IMR-90 (cell line): ENCODE results near the gene SYT2.

Experiments
- BHLHE40 ChIP-seq: fragments of 150-350 bp; IDR thresholded peaks from 2 replicates; pipeline ENCODE4 v1.6.1; 2016; ENCODE audit warnings: mild to moderate bottlenecking, low read depth, low read length
- CEBPB ChIP-seq: IDR thresholded peaks from 2 replicates; pipeline ENCODE4 v1.6.1; 2012; ENCODE audit warnings: low read depth, low read length, improper control_type of control experiment
- CHD1 ChIP-seq: IDR thresholded peaks from 2 replicates; pipeline ENCODE4 v1.6.1; 2012; ENCODE audit warnings: low read depth, low read length, improper control_type of control experiment
- ELK1 ChIP-seq: fragments of 150-350 bp; IDR thresholded peaks from 2 replicates; pipeline ENCODE4 v1.6.1; 2016; ENCODE audit warnings: low read depth, mild to moderate bottlenecking, low read length, moderate library complexity, borderline replicate concordance
- POLR2A ChIP-seq: IDR thresholded peaks from 2 replicates; pipeline ENCODE4 v1.6.1; 2012; ENCODE audit warnings: mild to moderate bottlenecking, low read depth, low read length
- RAD21 ChIP-seq: IDR thresholded peaks from 2 replicates; pipeline ENCODE4 v1.6.1; 2012; ENCODE audit warnings: low read length, improper control_type of control experiment
- SMC3 ChIP-seq: fragments of 150-350 bp; IDR thresholded peaks from 2 replicates; pipeline ENCODE4 v1.6.1; 2016; ENCODE audit warnings: low read depth, mild to moderate bottlenecking, antibody characterized with exemption, low read length, moderate library complexity
- USF2 ChIP-seq: fragments of 150-350 bp; IDR thresholded peaks from 2 replicates; pipeline ENCODE4 v1.6.1; 2017; ENCODE audit warnings: mild to moderate bottlenecking, antibody characterized with exemption, low read length, low read depth
- TF ChIP-seq, protein P1 (sequence below): conservative IDR thresholded peaks from 2 replicates; pipeline ENCODE4 v1.5.1; 2012; ENCODE audit warnings: mild to moderate bottlenecking, low read depth, low read length, improper control_type of control experiment

GRCh38 chr1:202654079-202654478 is 56.2 kb downstream of the SYT2 start:
- TF ChIP-seq CHD1 (no peak), CEBPB (no peak), POLR2A (no peak), ELK1 (no peak), SMC3 (no peak), USF2 (no peak), BHLHE40 (no peak), RAD21 (no peak)
- TF ChIP-seq, protein P1, sequence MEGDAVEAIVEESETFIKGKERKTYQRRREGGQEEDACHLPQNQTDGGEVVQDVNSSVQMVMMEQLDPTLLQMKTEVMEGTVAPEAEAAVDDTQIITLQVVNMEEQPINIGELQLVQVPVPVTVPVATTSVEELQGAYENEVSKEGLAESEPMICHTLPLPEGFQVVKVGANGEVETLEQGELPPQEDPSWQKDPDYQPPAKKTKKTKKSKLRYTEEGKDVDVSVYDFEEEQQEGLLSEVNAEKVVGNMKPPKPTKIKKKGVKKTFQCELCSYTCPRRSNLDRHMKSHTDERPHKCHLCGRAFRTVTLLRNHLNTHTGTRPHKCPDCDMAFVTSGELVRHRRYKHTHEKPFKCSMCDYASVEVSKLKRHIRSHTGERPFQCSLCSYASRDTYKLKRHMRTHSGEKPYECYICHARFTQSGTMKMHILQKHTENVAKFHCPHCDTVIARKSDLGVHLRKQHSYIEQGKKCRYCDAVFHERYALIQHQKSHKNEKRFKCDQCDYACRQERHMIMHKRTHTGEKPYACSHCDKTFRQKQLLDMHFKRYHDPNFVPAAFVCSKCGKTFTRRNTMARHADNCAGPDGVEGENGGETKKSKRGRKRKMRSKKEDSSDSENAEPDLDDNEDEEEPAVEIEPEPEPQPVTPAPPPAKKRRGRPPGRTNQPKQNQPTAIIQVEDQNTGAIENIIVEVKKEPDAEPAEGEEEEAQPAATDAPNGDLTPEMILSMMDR: no peak
